Adrenal gland (tissue), 5 donors: Measurements from ENCODE around the gene RPH3AL.

Experiments
- CTCF ChIP-seq, 6 experiments: fragments of 450-650 bp in 4 of 6; fragments of 200-600 bp in 2 of 6; sonication (generic) in 1 of 6; IDR thresholded peaks; 1 replicate in 5 of 6; 2 replicates in 1 of 6; pipeline versions ENCODE4 v1.5.1 to v1.8.0; 2016 to 2021; ENCODE audit warnings: antibody characterized with exemption in 6 of 6, mild to moderate bottlenecking in 2 of 6, moderate library complexity in 1 of 6
- POLR2A ChIP-seq, 2 donors: fragments of 450-650 bp; IDR thresholded peaks; one replicate each; pipeline ENCODE4 v1.6.1; 2017; ENCODE audit warnings: antibody characterized with exemption in 2 of 2, mild to moderate bottlenecking in 2 of 2, moderate library complexity in 1 of 2
- donor health status: DM: no; HTN: no; CAD: no.

- TF ChIP-seq CTCF (IDR thresholded peaks at IDR 0.05) (no peak), POLR2A (IDR thresholded peaks at IDR 0.05) (no peak)
Measured at GRCh38 chr17:322006-322780, 30.4 kb downstream of the RPH3AL start.
